ENCODE data around the gene ANXA1.

ANXA1 gene

DNA sequence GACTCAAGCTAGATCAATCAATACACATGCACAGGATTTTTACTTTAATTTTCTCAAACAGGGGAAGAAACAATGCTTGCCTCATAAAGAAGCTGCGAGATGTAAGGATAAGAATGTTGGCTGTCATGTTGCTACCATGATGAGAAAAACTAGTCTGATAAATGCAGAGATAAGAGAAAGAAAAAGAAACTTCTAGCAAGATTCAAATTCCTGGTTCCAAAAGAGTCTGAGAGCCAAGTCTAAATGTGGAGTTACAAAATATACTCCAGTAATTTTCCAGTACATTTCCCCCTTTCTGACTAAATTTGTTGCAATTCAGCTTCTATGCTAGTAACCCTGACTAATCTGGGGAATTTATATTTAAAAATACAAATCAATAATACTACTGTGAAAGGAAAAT lies 10.4 kb upstream of the ANXA1 start:
- no peak for DNase-seq

DNA sequence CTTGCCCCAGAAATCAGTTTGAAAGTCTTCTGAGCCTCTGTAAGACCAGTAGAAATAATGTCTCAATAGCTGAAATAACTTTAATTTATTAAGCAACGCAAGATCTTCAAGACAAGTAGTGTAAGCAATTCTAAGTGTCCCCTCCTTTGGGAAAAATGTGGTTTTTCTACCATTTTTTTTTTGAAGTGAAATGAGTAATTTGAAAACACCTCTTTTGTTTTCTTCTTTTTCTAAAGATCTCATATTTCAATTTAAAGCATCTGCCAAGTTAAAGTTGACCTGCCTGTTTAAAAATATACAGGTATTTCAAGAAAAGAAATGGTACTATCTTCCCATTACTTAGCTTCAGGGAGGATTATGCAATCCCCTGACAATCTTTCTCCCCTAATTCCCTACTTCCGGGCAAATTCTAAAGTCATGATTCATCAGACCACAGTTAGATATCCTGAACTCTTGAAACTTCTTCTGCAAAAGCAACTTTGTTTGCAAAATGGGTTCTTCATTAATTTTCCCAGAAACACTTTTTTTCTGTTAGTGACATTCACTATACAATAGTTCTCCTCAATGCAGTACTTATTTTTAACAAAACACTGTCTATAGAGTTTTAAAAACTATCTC lies 7.8 kb upstream of the ANXA1 start:
- DNase-seq = no peak

DNA sequence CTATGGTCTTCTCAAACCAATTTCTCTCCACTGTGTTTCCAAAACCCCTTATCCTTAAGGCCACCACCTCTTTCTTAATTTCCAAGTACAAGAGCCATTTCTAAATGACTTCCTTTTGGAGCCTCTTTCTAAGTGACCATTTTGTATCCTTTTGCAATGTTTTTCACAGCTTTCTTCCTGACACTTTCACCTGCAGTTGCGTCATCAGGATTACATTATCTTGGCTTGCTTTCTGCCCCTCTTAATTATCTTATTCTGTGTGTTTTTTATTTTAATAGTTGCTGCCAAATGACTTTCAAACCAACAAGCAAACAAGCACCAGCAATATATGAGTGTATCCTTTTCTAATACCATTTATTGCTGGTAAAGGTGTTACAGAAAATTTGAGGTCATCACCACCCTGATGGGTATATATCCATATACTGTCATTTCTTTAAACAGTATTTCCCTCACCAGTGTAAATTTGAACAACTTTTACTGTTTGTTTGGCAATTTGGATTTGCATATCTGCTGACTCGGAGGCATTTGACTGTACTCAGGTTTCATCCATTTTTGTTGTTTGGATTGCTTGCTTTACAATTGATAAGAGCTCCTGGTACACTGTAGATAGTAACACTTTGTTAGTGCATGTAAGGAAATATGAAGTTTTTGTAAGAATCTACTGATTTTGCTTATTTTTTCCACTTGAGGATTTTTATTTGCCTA lies 5.4 kb upstream of the ANXA1 start:
- no peak for DNase-seq

DNA sequence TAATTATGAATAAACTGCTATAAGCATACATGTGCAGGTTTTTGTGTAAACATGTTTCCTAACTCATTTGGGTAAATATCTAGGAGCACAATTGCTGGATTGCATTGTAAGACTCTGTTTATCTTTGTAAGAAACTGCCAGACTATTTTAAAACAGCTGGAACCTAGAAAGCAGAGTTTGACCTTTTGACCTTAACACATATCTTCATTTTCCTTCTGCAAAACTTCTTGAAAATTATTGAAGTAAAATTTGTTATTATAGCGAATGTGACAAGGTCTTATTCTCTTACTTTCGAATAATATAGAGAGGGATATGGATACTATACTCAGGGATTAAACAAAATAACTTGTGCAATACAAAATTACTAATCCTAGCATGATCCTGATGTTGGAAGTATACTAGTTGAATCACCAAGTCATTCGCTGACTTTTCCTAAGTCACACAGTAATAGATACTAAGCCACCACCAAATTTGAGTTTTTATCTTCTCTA lies 3.2 kb upstream of the ANXA1 start:
- DNase-seq = no peak

DNA sequence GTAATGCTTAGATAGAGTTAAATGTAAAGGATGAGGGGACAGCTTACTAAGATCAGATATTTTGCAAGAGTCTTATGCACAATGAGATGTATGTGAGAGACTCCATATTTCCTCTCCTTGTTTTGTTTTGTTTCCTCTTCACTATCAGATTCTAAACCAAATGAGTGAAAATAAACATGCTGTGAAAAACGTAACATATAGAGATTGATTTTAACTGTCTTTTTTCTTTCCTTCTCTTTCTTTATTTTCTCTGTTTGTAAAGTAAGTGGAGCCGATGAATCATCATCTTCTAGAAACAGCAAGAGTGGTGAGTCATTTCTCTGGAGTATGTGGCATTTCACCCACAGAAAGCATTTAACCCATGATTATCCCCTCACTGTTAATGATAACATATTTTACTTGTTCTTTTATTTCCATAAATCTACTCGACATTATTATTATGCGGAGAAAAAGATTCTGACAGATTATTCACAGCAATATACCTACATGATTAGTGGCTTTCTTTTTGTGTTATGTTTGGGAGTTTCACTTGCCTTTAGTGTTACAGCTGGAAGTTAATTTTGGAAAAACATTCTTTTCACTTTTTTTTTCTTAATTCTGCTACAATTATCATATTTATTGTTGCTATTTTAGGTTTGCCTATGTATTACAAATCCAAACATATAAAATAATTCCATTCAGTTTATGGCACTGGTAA lies 2.1 kb upstream of the ANXA1 start:
- peak; percentile 67 for DNase-seq

DNA sequence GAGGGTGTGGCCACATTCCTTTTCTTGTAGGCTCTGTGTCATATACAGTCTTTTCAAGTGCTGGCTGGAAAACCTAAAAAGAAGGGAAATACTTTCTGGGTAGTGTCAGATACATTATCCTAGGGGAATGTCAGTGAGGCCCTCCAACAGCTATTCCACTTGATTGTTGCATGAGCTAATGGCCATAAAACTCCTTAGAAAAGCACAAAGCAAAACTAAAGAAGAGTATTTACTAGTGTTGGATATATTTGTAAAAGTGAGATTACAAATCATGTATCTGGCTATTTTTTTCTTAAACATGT lies 829 bp downstream of the ANXA1 start:
- DNase-seq = peak; percentile 41

DNA sequence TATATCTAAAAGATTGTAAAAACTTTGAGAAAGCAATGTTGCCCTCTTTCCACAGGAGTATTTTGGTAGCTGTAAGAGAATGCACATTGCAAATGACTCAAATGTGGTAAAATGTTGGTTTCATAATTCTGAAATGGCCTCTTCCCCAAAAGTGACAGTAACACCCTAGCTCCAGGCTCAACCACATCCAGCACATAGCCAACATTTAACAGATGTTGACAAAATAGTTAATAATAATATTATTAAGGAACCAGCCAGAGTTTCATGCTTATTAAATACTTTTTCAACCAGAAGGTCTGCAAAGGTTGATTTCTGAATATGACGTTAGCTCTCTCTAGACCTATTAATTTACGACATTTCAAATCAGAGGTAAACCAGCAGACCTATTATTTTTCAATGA lies 1.3 kb downstream of the ANXA1 start:
- peak; percentile 63 for DNase-seq

DNA sequence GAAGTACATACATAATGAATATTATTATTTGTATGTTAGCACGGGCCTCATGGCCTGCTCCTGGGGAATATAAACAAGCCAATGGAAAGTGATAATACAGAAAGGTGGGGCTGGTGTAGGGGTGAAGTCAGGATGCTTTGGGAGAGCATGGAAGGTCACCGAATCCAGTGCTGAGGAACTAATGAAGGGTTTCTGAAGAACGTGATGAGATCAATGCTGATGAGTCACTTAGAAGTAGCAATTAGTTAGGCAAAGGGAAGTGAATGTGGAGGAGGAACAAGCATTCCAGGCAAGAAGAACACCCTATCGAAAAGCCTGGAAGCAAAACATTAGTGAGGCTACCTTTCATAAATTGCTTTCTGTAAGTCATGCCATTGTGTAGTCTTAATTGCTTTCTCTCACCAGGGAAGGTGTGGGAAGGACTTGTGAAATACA lies 2.1 kb downstream of the ANXA1 start:
- peak; percentile 52 for DNase-seq

DNA sequence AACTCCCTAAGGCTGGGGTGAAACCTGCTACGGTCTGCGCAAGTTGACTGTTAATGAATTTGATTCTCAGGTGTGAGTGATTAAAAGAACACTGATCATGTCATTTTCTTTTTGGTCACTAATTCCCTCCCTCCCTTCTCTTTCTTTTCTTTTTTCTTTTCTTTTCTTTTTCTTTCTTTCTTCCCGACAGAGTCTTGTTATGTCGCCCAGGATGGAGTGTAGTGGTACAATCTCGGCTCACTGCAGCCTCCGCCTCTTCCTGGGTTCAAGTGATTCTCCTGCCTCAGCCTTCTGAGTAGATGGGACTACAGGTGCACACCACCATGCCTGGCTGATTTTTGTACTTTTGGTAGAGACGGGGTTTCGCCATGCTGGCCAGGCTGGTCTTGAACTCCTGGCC lies 2.6 kb downstream of the ANXA1 start:
- DNase-seq = peak; percentile 46

DNA sequence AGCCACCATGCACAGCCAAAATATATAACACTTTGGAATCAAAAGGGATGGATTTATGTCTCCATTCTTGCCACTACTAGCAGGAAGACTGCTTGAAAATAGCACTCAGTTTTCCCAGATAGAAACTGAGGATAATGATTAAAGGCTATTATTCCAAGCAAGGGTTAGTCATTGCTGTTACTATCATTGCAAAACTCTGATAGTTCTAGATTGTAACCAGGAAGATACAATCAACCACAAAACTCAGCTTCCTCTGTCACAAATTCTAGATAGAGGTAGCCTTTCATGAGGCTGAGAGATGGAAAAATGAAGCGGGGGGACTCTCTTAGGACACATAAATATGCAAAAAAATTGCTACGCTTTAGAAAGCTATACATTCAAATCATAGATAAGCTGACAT lies 3.1 kb downstream of the ANXA1 start:
- DNase-seq = peak; percentile 65

DNA sequence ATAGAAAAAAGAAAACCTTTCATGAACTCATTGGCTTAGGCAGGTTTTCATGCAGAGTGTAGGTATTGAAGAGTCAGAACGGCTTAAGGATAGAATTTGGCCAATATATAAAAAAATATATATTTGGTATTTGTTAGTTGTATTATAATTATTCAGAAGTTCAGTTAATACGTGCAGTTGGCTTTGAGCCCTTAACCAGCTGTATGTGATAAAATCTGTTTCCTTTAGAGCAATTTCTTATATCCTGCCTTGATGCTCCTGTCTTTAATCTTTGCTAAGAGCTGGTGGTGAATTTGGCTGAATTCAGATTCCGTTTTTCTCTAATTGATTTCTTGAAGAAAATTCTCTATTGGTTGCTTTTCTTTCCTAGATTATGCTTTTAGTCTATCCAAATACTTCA lies 3.7 kb downstream of the ANXA1 start:
- peak; percentile 55 for DNase-seq

DNA sequence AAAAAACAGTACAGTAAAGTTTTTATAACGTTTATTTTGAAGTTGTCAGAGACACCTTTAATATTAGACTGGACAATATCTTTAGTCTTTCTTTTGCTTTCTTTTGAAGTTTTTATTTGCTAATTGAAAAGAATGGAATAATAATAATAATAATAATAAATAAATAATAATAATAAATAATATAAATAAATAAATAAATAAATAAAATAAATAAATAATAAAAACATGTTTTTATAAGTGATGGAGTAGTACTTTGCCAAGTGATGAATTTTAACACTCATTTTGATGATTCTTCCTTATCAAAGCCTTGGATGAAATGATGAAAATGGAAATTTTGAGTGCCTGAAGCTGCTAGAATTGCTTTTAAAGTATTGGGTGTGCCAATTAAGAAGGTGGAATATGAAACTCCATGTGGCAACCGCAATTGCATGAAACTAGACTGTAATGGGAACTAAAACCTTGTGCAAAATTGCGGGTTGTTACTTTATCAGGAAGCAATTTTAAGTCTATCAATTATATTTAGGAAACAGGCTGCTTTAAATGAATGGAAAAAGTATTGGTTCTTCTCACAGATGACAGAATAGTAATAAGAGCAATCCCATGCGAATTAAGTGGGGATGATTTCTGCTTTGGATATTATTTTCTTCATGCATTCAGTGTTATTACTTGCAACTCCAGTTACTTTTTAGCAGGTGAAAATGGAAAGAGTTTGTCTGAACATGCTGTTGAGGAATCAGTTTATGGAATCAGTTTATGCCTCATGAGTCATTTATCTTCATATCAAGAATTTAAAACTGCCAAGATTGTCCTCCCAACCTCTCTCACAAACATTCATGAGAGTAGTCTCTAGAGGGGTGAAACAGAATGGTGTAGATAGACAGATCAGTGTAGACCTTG lies 4.6 kb downstream of the ANXA1 start:
- peak; percentile 38 for DNase-seq

DNA sequence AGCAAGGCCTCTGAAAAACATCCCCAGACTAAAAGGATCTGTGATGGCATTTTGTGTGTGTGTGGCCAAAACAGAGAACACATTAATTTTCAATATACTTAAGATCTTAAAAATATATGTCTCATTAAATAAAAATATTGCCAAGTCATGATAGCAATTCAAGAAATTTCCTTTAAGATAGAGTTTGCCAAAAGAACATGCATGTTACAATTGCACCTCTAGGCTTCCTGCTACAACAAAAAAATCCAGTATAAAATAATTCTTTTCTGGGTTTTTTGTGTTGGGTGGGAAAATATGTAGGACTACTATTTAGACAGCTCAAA lies 5.2 kb downstream of the ANXA1 start:
- DNase-seq = no peak

DNA sequence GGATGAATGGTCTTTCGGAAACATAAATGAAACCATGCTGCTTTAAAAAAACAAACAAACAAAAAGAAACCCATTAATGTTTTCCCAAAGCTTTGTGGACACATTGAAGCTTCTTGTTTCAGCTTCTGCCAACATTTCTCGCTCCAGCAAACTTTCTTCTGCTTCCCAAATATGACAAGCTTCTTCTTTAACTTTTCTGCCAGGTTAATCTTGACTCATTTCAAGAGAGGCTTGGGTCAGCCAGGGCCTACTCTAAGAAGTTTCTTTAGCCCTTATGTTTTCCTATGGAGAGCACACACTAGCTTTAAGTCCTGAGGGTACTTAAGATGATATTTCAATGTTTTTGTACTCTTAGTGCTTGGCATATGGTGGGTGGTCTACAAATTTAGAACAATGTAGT lies 6.1 kb downstream of the ANXA1 start:
- peak; percentile 31 for DNase-seq

DNA sequence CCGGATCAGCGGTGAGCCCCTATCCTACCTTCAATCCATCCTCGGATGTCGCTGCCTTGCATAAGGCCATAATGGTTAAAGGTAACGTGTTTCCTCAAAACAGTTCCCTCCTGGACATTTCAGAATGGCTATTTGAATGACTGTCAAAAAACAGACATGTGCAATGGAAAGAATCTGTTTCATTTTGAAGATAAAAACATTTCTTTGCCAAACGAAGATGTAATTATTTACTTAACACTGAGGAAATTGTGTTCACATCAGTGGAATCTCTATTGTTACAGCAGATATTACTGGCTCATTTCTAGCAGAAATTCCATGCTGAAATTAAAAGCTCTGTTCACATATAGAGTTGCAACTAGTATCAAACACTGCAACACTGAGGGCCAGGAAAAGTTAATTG lies 7.1 kb downstream of the ANXA1 start:
- DNase-seq = no peak

DNA sequence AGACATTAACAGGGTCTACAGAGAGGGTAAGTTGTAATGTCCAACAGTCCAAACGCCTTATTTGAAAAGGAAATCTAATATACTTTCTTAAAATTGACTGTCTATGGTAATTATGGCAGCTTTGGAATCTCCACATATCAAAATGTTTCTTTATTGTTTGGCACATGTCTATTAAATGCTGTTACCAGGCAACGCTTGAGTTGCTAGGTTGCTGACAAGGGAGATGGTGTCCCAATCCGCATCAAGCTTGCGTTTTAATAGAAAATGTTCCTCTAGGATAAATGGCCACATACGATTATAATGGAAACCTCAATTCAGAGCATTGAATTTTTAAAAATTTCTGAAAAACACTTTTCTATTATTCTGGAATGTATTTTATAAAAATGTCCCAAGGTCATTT lies 9.2 kb downstream of the ANXA1 start:
- peak; percentile 22 for DNase-seq

DNA sequence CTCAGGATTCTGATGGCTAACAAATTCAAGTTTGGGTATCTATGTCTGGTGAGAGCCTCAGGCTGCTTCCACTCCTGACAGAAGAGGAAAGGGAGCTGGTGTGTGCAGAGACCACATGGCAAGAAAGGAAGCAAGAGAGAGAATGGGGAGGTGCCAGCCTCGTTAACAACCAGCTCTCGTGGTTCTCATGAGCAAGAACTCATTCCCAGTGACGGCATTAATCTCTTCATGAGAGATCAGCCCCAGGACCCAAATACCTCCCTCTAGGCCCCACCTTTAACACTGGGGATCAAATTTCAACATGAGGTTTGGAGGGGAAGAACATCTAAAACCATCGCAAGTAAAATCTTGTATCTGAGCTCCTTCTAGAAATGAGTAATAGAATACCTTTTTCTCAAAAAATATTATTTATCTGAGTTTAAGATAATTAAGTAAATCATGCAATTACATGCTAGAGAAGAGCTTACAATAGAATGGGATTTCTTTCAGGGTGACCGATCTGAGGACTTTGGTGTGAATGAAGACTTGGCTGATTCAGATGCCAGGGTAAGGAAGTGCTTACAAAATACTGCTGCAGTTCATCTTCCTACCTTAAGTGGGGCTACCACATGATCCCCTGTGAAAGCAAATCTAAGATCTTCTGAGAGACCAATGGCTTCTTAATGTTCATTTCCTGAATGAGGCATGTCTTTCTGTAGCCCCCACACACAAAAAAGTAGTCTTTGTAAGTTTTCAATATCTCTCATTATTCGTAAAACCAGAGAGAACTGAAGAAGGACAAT lies 11.5 kb downstream of the ANXA1 start:
- DNase-seq = peak; percentile 48

DNA sequence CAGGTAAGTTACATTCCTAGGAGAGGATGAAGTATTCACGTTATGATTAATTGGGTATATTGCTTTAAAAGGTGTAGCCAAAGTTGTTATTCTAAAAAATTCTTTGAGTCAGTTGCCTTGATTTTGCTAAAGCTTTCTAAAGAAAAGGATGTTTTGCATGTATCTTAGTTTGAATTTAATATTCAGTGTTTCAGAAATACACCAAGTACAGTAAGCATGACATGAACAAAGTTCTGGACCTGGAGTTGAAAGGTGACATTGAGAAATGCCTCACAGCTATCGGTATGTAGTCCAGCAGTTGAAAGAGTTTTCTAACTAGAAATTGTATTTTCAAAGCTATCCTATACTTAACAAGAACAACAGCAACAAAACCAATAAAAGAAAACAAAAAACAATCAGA lies 14.2 kb downstream of the ANXA1 start:
- peak; percentile 30 for DNase-seq

DNA sequence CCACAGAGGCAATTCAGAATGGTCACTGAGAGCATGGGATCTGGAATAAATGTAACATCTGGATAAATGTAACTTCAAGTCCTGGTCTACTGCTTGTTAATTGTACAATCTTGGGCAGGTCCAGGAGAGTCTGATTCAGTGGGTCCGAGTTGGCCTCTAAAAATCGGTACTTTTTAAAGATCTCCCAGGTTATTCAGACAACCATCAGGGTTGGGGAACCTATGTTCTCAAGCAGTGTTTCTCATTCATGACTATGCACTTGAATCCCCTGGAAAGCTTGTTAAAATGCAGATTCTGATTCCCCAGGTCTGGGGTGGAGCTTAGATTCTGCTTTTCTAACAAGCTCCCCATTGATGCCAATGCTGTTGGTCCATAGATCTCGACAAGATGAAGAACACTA lies 14.8 kb downstream of the ANXA1 start:
- peak; percentile 45 for DNase-seq

DNA sequence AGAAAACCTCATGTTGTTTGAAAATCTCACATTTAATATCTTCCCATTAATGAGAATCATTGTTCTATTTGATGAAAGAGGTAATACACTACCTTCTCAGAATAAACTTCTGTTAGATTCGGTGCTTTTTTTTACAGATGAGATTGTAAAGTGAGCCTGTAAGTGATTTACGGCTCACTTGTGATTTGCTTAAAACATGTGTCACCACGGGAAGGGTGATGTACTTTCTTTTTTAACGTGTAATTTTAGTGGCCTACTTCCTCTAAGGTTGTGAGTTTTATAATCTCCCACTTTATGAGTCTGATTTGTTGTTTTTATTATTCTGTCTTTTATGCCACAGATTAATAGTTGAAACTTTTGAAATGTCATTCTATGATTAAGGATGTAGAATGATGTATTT lies 15.9 kb downstream of the ANXA1 start:
- DNase-seq = peak; percentile 43

DNA sequence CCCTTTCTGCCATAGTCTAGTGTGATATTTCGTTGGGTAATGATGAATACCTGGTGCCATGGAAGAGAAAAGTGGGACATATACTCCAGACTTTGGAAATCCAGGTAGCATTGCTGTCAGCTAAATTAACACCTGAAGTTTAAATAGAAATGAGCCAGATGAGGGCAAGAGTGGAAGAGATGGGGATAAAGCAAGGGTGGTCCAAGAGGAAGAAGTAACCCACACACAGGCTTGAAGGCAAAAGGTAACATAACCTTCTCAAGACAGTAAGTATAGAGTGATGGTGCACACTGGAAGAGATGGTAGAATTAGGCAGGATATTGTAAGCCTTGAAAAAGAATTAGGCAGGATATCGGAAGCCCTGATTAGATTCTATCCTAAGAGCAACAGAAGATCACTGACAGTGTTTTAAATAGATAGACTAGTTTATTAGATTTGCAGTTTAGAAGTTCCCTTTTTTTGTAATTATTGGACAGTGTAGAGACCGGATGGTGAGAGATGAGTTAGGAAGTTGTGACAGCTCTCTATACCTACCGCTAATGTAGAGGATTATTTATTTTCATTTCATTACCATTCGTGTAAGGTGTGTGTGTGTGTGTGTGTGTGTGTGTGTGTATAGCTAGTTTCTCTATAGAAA lies 16.8 kb downstream of the ANXA1 start:
- peak; percentile 36 for DNase-seq

All from CD4-positive, alpha-beta T cell treated with Interleukin-12 subunit alpha and Interleukin-12 subunit beta, for 1 hour (primary cell).